K562 (cell line): ENCODE measurements around the gene ARL4D. TPM values are rescaled to one million over a fixed set of nuclear protein-coding genes. Genes with fewer than 3 reads are reported as not detected.
"Not testable (repeated sequence)": the region's sequence is repeated elsewhere in the genome, so short reads cannot be mapped to it uniquely, and the experiment has no call there.

Source experiments
- ATAC-seq: fragments of 200-7000 bp; cut with Tn5 transposase; 3 replicates; pipeline ENCODE4 v1.9.1; 2020; ENCODE audit warnings: moderate library complexity
- BruUV-seq: library from RNA; stranded (reverse); fragments of 400-500 nt; replicated peaks from 2 replicates; lab custom pipeline; 2021; lab: Mats Ljungman, UMichigan
- CTCF ChIA-PET: fragments of 300-600 bp; formaldehyde crosslinking; extraction: SDS; loops from one replicate; lab custom pipeline; 2021; ENCODE audit warnings: low intra/inter-chr PET ratio; lab: Yijun Ruan, JAX
- POLR2A ChIA-PET: fragments of 300-600, 350-650 bp; sonication (Branson Sonifier 250); formaldehyde crosslinking; extraction: SDS; loops from one replicate; lab custom pipeline; 2021; ENCODE audit warnings: antibody characterized with exemption, inconsistent platforms; lab: Yijun Ruan, JAX
- DNase-seq, 4 experiments: peaks; one replicate each; pipeline versions ENCODE4 v3.0.0 to v3.0.0-alpha.2; 2011 to 2018; ENCODE audit warnings: low spot score in 3 of 4, mixed read lengths in 3 of 4; ENCODE audit errors: extremely low read depth in 1 of 4
- FAIRE-seq: peaks from 2 replicates; lab custom pipeline; 2011; peaks lifted over from hg19 to GRCh38; lab: Jason Lieb, UNC
- H2AFZ ChIP-seq: 2 replicates; pipeline ENCODE4 v1.6.0; 2011; ENCODE audit warnings: low read depth, low read length, control low read depth, inconsistent platforms
- H3K27ac ChIP-seq: fragments of 200-600 bp; 3 replicates; pipeline ENCODE4 v1.8.0; 2011; ENCODE audit warnings: low read depth, mild to moderate bottlenecking, control low read depth, inconsistent platforms, low read length, moderate library complexity, mixed read lengths; ENCODE audit errors: extremely low read depth
- H3K27me3 ChIP-seq, 2 experiments: fragments of 300-600 bp in 1 of 2; 2 replicates in 1 of 2; 3 replicates in 1 of 2; pipeline versions ENCODE4 v1.6.0 to v1.8.0; 2011; ENCODE audit warnings: inconsistent platforms in 2 of 2, low read length in 2 of 2, mild to moderate bottlenecking in 1 of 2, mixed read lengths in 1 of 2, moderate library complexity in 1 of 2; ENCODE audit not compliant: control insufficient read depth in 2 of 2, insufficient read depth in 2 of 2
- H3K36me3 ChIP-seq: fragments of 300-600 bp; 3 replicates; pipeline ENCODE4 v1.8.0; 2011; ENCODE audit warnings: mild to moderate bottlenecking, low read length, inconsistent platforms; ENCODE audit not compliant: control insufficient read depth, insufficient read depth
- H3K4me1 ChIP-seq, 2 experiments: fragments of 200-600 bp in 1 of 2; replicated peaks in 1 of 2; 2 replicates in 1 of 2; 3 replicates in 1 of 2; pipeline versions ENCODE4 v1.5.1 to v1.8.0; 2011; ENCODE audit warnings: inconsistent platforms in 2 of 2, low read length in 2 of 2, mild to moderate bottlenecking in 1 of 2, mixed read lengths in 1 of 2, moderate library complexity in 1 of 2; ENCODE audit not compliant: control insufficient read depth in 2 of 2, insufficient read depth in 2 of 2
- H3K4me2 ChIP-seq: 2 replicates; pipeline ENCODE4 v1.6.1; 2011; ENCODE audit warnings: low read length, control low read depth, inconsistent platforms, mixed read lengths; ENCODE audit not compliant: insufficient read depth
- H3K4me3 ChIP-seq: fragments of 200-600 bp; sonication (generic), shearing (Covaris generic); 2 replicates; pipeline ENCODE4 v1.5.1; 2016; ENCODE audit warnings: control low read depth, inconsistent platforms
- H3K79me2 ChIP-seq: fragments of 200-600 bp; 3 replicates; pipeline ENCODE4 v1.8.0; 2011; ENCODE audit warnings: low read length, inconsistent platforms; ENCODE audit not compliant: control insufficient read depth, insufficient read depth
- H3K9ac ChIP-seq, 2 experiments: 2 replicates each; pipeline versions ENCODE4 v1.6.0 to v1.6.1; 2011; ENCODE audit warnings: low read depth in 2 of 2, low read length in 2 of 2, control low read depth in 1 of 2, inconsistent platforms in 1 of 2, mild to moderate bottlenecking in 1 of 2, mixed read lengths in 1 of 2; ENCODE audit not compliant: insufficient read depth in 1 of 2
- H3K9me1 ChIP-seq: one replicate; pipeline ENCODE4 v1.6.0; 2011; ENCODE audit warnings: inconsistent platforms, mild to moderate bottlenecking, low read length, moderate library complexity; ENCODE audit not compliant: control insufficient read depth, insufficient read depth
- H3K9me3 ChIP-seq: replicated peaks from 2 replicates; pipeline ENCODE4 v1.5.1; 2011; ENCODE audit warnings: low read depth, low read length, inconsistent platforms; ENCODE audit not compliant: control insufficient read depth, insufficient read depth
- H4K20me1 ChIP-seq: replicated peaks from 2 replicates; pipeline ENCODE4 v1.6.1; 2011; ENCODE audit warnings: low read length, inconsistent platforms, mixed read lengths; ENCODE audit not compliant: control insufficient read depth, insufficient read depth
- CBFA2T3 ChIP-seq: fragments of 450-650 bp; IDR thresholded peaks from 2 replicates; pipeline ENCODE4 v1.6.1; 2017
- MAZ ChIP-seq, 2 experiments: fragments of 450-650 bp in 1 of 2; sonication (generic) in 1 of 2; formaldehyde crosslinking; IDR thresholded peaks in 1 of 2; conservative IDR thresholded peaks in 1 of 2; 2 replicates each; pipeline versions ENCODE4 v1.4.0 to v1.5.0; 2020; ENCODE audit warnings: mild to moderate bottlenecking in 1 of 2, missing genetic modification reagents in 1 of 2
- PHF8 ChIP-seq: fragments of 200-600 bp; sonication (generic); IDR thresholded peaks from 2 replicates; pipeline ENCODE4 v1.6.1; 2012; ENCODE audit warnings: mixed run types, mild to moderate bottlenecking, inconsistent platforms, low read length, moderate library complexity, borderline replicate concordance
- PRDM10 ChIP-seq: fragments of 450-650 bp; IDR thresholded peaks from 2 replicates; pipeline ENCODE4 v1.6.1; 2018; ENCODE audit not compliant: partially characterized antibody
- WGBS: fragments of 100-300 bp; shearing (Covaris generic); methylation state at CpG from one replicate; pipeline ENCODE4 v1.1.6; 2016; ENCODE audit warnings: low coverage, mixed read lengths; ENCODE audit not compliant: insufficient coverage; ENCODE audit errors: missing lambda C conversion rate; 5-methylcytosine and 5-hydroxymethylcytosine counted together
- in situ Hi-C: fragments of 300-500 bp; cut with MboI; formaldehyde crosslinking; loops from 4 replicates; pipeline ENCODE4 v1.15.0; 2018; ENCODE audit warnings: inconsistent platforms, mixed read lengths
- intact Hi-C: fragments of 100-400 bp; cut with micrococcal nuclease; formaldehyde crosslinking; loops from 2 replicates; pipeline ENCODE4 v1.14.2; 2022
- polyA plus RNA-seq, 8 experiments: library from polyadenylated mRNA; depleted of rRNA in 4 of 8; stranded (reverse) in 5 of 8; unstranded in 3 of 8; fragments of >200 nt; fragmentation: Nextera tagmentation in 2 of 8; fragmentation: Illumina TruSeq in 1 of 8; extraction: Ambion mirVana in 2 of 8; extraction: Trizol in 1 of 8; gene quantifications; 2 replicates each; pipeline versions ENCODE4 v1.2.1 to v1.2.3, GENCODE V29; 2011 to 2014; ENCODE audit warnings: inconsistent platforms in 1 of 8, missing spikeins in 1 of 8
- total RNA-seq, 7 experiments: library from RNA; depleted of rRNA in 6 of 7; stranded (reverse); fragments of >200 nt in 6 of 7; fragmentation: Illumina TruSeq in 2 of 7; extraction: Trizol in 2 of 7; gene quantifications; 2 replicates each; pipeline versions ENCODE4 v1.2.1 to v1.2.3, GENCODE V29; 2011 to 2021; ENCODE audit warnings: low replicate concordance in 1 of 7

ARL4D gene
- total and polyA plus RNA-seq, 9 of the 15 experiments (the other 6 are each of a cell fraction or from before 2014, with no cell fraction given) = 0.07 to 0.53 (median 0.28) TPM; not detected in 1

- peak in 1 of 2 experiments; percentile 22; a peak in 1 of 4 replicates for TF ChIP-seq MAZ (CRISPR knock-in tag; conservative IDR thresholded peaks at IDR 0.05 in 1 of 2, IDR thresholded peaks at IDR 0.05 in 1 of 2)
- peak; percentile 14; the same call in 1 of the 2 replicates for TF ChIP-seq CBFA2T3
- TF ChIP-seq PHF8 = no peak
These were observed 19.9 kb downstream of the ARL4D start (continued) for GRCh38 chr17:43418441-43419374.

GRCh38 chr17:43419375-43419882 is 20.6 kb downstream of the ARL4D start:
- TF ChIP-seq PRDM10 = peak; percentile 51
- DNase-seq, H3K9ac ChIP-seq, intact Hi-C loops, H3K9me3 ChIP-seq, H3K79me2 ChIP-seq, FAIRE-seq, H3K4me3 ChIP-seq, H3K27ac ChIP-seq, in situ Hi-C loops, H3K36me3 ChIP-seq, ATAC-seq, BruUV-seq, H4K20me1 ChIP-seq, H3K4me1 ChIP-seq, H3K9me1 ChIP-seq: not testable (repeated sequence)
- ChIA-PET CTCF (interaction anchor here (0.6 kb wide), 1 partner anchor 653 kb away, joined by 4 read pairs; no protein-coding TSS in a partner anchor), POLR2A (interaction anchor here (0.6 to 1.8 kb wide), 5 partner anchors 13 to 1012 kb away, joined by 3 to 5 read pairs (median 3); partner anchors contain the start of gene ARL4D)
- WGBS = 19% methylated on average over 16 of the region's 17 CpGs
- H2AFZ ChIP-seq = 0 out of 2 replicates have a peak overlapping the region, but pooled peaks have one; percentile 17
- H3K27me3 ChIP-seq = peaks cover 27 to 32% of the 10 kb centered on the region in 2 experiments
- H3K4me2 ChIP-seq = peak overlapping the region; percentile 40; the same call in 1 of the 2 replicates
